SH-SY5Y (cell line): ENCODE results near the gene BTRC.

Source experiments
- GATA2 ChIP-seq: IDR thresholded peaks from 2 replicates; pipeline ENCODE4 v1.6.1; 2011; ENCODE audit warnings: mild to moderate bottlenecking, low read depth, low read length
- GATA3 ChIP-seq: IDR thresholded peaks from 2 replicates; pipeline ENCODE4 v1.6.1; 2011; ENCODE audit warnings: low read depth, mild to moderate bottlenecking, low read length, moderate library complexity

DNA sequence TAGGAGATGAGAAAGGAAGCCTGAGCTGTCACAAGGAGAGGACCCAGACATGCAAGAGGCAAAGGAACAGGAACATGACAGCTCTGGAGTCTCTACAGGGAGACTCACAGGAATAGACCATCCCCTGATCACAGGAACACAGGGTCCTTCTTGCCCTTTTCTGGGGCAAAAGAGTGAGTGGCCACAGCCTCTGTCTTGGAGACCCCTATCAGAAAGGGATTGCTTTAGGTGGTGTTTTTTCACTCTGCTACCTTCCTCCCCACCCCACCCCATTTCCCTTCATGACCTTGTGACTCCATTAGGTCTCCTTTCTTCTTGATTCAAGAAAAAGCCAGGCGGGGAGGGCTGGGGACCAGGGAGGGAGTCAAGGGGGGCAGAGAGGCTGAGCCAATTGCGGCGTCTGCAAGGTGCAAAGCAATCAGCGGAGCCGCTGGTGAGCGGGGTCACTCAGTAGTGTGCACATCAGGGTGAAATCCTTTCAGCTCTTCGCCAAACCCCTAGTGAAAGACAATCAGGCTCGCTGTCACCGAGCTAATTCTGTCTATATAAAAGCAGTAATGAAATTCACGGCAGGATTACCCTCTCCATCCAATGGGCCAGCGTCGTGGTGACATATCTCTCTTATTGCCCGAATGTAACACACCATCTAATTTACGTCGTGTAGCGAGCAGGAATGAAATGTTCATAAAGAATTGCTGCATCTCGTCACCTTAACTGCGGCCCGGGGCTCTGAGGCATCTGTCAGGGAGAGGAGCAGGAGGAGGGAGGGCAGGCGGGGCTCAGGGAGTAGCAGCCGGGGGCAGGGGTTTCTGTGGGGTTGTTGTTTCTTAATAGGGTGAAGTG, 31.5 kb upstream of the BTRC start:
- TF ChIP-seq GATA3 (no peak), GATA2 (no peak)
